GM18868 (cell line): ENCODE results near the gene HMX1.

Source experiments
- ATAC-seq: cut with Tn5 transposase; IDR thresholded peaks from one replicate; pipeline ENCODE4 v1.9.1; 2021; ENCODE audit warnings: mild to moderate bottlenecking, moderate library complexity; ENCODE audit not compliant: unreplicated experiment

The HMX1 gene

DNA sequence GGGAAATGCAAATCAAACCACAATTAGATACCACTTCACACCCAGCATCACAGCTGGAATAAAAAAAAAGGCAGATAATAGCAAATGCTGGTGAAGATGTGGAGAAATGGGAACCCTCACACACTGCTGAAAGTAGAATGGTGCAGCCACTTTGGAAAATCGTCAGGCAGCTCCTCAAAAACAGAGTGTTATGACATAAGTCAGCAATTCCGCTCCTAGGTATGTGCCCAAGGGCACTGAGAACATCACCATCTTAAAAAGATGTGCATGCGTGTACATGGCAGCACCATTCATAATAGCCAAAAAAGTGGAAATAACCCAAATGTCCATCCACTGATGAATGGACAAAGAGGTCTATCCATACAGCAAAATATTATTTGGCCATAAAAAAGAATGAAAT, 28.0 kb downstream of the HMX1 start:
- ATAC-seq, result no peak

- ATAC-seq, result no peak
Measured at GRCh38 chr4:8842614-8843013, 29.0 kb downstream of the HMX1 start.

GRCh38 chr4:8841678-8842268, 29.9 kb downstream of the HMX1 start:
- no peak for ATAC-seq

DNA sequence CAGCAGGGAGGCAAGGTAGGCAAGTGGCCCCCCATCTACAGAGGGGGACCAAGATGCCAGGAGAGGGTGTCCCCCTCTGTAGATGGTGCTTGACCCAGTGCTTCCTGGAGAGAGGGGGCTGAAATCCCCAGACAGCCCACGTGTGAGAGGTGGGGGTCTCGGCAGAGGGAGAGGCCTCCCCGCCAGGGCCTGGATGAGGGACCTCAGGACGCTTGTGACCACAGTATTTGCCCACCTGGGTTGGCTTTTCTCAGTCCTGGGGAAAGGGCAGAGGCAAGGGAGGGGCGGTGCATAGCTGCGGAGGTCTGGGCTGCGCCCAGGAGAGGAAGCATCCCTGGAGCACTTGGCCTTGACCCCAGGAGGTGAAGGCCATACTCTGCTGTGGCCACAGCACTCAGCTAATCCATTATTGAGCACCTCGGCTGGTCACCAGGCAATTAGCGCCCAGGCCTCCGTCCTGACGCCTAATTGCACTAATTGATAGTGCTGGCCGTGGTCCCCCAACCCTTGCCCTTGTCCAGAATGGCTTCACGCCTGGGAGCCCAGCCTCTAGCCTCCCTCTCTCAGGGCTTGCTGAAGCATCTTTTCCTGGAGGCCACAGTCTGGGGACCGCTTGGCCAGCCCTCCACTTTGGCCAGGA, 30.7 kb downstream of the HMX1 start:
- no peak for ATAC-seq

- no peak for ATAC-seq
Measured at GRCh38 chr4:8840006-8840793, 31.4 kb downstream of the HMX1 start.

DNA sequence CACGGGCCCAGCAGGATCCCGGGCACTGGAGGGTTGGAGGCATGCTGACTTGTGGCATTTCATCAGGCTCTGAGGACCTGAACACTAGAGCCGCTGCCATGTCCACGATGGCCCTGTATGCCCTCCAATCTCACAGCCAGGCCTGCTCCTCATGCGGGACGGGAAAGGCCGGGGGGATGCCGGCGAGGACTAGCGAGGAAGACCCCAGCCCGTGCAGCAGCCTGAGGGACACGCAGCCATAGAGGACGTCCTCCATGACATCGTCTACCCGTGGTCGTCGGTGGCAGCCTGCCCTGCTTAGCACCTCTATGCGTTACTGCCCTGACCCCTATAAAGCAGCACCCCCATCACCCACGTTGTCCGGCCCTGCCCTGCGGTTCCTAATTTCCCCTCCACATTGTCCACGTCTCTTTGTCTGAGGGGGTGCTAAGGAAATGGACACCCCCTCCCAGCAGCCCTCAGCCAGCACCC, 32.6 kb downstream of the HMX1 start:
- ATAC-seq, result no peak

DNA sequence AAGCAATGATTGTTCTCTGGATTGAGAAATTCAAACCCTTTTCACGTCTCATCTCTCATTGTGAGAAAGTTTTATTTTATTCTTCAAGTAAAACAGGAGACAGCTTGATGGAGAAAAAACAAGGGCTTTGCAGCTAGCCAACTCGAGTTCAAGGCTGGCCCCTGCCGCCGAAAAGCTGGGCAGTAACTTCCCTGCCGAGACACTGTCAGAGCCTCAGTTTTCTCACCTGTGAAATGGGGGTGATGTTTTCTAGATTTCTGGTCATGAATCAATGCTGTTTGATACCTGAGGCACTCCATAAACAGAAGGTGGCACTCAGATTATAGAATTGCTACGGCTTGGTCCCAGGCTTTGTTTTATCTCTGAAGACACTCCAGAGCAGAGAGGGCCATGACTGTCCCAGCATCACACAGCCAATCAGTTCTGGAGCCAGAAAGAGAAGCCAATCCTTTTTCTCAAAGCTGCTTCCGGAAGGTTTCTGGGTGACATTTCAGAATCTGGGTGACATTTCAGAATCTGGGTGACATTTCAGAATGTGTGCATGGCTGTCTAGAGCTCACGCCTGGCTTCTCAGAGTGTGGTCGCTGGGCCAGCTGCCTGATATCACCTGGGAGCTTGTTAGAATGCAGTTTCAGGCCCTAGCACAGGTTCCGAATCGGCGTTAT, 33.2 kb downstream of the HMX1 start:
- ATAC-seq, result no peak

DNA sequence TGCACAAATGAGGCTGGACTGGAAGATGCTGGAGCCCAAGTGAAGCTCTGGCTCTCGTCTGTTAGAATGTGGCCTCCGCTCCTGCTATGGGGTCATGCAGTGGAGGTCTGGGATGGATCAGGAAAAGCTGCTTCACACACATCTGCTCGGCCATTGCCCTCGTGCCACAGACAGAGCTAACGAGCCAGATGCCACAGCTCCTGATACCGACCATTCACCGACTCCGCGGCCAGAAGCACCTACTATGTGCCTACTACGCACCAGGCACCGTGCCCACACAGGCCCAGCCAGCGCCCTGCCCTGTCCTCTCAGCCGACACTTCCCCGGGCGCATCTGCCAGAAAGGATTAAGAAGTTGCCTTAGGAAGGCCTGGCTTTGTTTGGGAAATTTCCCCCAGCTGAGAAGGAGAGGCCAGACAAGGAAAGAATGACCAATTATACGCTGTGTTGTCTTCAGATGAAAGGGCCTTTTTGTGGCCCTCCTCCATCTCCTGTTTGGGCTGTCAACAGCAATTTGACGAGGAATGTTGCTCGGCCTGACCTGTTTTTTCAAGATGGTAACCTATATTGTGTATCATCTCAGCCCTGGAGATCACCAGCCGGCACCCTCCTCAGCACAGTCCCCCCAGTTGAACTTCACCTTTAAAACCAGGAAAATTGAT, 34.3 kb downstream of the HMX1 start:
- ATAC-seq, result no peak

GRCh38 chr4:8836664-8837171, 34.9 kb downstream of the HMX1 start:
- ATAC-seq, result no peak

GRCh38 chr4:8835521-8836365, 35.9 kb downstream of the HMX1 start:
- no peak for ATAC-seq

DNA sequence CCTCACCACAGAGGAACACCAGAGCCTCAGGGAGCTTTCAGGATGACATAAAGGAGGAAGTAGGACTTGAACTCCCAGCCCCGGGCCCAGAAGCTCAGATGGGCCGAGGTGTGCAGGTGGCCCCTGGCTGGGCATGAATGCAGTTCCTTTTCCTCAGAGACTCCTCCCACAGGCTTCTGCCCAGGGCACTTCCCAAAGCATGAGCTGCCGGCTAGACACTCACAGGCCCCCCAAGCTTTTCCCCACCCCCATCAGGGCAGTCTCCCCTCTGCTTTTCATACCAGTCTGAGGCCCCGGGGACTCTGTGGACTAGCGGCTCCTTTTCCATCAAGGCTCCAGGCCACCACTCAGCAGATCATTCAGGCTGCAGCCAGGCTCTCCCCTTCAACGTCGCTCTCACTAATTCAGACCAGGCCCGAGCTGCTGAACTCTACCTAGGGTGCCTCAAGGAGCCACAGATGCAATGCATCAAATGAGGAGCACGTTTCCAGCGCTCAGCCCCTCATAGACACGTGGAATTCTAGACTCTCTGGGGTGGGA, 36.9 kb downstream of the HMX1 start:
- ATAC-seq, result no peak

DNA sequence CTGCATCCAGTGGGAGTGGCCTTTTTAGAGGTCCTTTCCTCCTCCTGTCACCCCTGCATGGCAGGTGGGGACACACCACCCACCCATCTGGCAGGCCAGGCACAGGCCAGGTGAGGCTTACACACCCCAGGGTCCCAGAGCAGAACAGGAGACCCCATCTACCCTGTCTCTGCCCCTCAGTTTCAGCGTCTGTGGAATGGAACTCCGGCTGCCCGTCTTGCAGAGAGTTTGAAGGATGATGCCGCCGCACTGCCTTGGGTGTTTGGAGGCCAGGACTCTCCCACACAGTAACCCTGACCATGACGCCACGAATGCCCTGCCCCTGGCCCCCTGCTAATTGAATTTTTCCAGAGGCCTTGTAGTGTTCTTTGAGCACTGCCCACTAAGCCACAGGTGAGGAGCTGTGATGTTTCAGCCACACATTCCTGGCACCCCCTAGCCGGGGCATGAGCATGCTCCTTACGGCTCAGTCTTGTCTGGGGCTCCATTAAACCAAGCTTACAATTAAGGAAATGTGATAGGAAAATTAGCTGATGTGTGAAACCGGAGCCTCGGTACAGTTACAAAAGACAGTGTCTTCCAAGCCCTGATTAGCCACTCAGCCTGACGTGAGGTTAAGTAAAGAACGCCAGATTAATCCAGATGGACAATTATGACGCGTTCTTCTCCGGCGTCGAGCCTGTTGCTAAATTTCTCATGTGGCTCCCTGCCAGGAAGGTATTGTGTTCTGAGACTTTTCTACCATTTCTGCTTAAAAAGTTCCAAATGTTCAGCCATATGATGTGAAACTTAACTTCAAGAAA, 39.3 kb downstream of the HMX1 start:
- ATAC-seq, result no peak

GRCh38 chr4:8831221-8832112, 40.2 kb downstream of the HMX1 start:
- ATAC-seq, result no peak

DNA sequence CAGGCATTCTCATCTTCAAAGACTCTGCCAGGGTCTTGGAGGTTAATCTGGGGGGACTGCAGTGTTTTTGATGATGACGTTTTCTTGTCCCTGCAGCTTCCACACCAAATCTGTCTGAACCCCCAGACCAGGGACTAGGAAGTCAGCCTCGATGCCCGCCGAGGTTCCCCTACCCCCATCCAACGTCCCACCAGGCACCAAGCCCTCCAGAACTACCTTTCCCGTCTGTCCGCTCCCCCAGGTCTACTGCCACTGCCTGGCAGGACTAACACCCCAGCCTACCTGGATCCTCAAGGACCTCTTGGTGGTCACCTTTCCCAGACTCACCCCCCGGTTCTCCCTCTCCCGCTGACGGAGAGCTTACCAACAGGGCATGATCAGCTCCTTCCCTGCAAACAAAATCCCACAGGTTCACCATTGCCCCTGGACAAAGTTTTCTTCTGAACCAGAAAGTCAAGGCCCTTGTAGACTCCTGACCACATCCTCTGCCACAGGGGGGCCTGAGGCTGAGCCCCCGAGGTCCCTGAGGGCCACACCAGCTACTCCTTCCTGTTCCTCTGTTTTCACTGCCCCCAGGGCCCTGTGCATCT, 40.9 kb downstream of the HMX1 start:
- ATAC-seq, result no peak

DNA sequence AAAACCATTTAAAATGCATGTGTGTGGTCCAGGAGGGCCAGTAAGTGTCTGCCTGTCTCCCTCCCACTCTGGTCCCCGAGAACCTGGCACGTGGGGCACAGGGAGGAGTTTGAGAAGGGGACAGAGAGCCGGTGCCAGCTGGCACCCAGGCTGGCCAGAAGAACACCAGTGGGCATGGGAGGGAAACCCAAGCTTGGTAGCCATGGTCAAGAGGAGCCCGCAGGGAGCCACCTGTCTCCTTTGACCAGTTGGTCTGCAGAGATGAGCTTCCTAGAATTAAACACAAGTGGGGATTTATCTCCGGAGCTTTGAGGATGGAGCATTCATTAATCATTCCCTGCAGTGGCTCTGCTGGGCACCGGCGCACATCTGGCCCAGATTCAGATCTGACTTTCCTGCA, 41.6 kb downstream of the HMX1 start:
- no peak for ATAC-seq

DNA sequence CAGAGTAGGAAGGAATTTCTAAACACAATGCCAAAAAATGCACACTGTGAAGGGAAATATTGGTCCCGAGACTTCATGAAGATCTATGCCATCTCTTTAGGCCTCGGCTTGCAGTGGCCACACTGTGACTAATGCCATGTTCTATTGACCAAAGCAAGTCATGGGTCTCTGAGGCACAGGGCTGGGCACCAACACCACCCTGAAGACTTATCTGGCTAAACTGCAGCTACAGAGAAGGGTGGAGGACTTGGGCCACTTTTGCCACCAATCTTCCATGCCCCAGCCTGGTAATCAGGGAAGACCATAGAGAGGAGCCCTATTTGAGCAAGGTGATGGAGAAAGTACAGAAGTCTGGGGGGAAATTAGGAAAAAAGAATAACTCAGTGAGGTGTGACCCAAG, 42.1 kb downstream of the HMX1 start:
- no peak for ATAC-seq

DNA sequence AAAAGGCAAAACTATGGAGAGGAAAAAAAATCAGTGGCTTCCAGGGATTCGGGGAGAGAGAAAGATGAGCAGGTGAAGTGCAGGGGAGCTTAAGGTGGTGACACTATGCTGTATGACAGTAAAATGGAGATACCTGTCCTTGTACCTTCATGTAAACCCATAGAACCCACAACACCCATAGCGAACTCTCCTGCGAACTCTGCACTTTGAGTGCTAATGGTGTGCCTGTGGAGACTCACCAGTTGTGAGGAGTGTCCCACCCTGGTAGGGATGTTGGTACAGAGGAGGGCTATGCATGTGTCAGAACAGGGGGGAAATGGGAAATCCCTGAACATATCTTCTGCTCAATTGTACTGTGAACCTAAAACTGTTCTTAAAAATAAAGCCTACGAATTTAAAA, 42.8 kb downstream of the HMX1 start:
- no peak for ATAC-seq
